SK-N-SH (cell line): Measurements from ENCODE around the gene LYG2. TPM values are rescaled to one million over a fixed set of nuclear protein-coding genes. Genes with fewer than 3 reads are reported as not detected.

Experiments
- CTCF ChIA-PET: fragments of 300-600, 350-600 bp; formaldehyde crosslinking; extraction: SDS; loops from one replicate; lab custom pipeline; 2021; lab: Yijun Ruan, JAX
- POLR2A ChIA-PET: fragments of 350-600 bp; sonication (Branson Sonifier 250); formaldehyde crosslinking; extraction: SDS; loops from one replicate; lab custom pipeline; 2020; ENCODE audit warnings: antibody characterized with exemption, inconsistent platforms; lab: Yijun Ruan, JAX
- DNase-seq: peaks from one replicate; pipeline ENCODE4 v3.0.0; 2012
- H2AFZ ChIP-seq: fragments of 200-600 bp; sonication (generic); 2 replicates; pipeline ENCODE4 v1.8.1; 2016; ENCODE audit warnings: antibody characterized with exemption, mild to moderate bottlenecking, low read depth
- H3F3A ChIP-seq: fragments of 200-600 bp; sonication (generic); replicated peaks from 2 replicates; pipeline ENCODE3; 2016; ENCODE audit warnings: antibody characterized with exemption, mild to moderate bottlenecking; ENCODE audit not compliant: insufficient read depth
- H3K27ac ChIP-seq, 2 experiments: fragments of 200-500 bp in 1 of 2; fragments of 200-600 bp in 1 of 2; sonication (Bioruptor generic) in 1 of 2; sonication (generic), shearing (Covaris generic) in 1 of 2; 2 replicates each; pipeline versions ENCODE4 v1.5.1 to v1.6.1; 2014 to 2016; ENCODE audit warnings: low read depth in 2 of 2, inconsistent platforms in 1 of 2, low read length in 1 of 2, mild to moderate bottlenecking in 1 of 2, mixed read lengths in 1 of 2
- H3K27me3 ChIP-seq: fragments of 200-600 bp; sonication (generic), shearing (Covaris generic); 2 replicates; pipeline ENCODE4 v1.6.1; 2016; ENCODE audit warnings: mixed run types; ENCODE audit not compliant: insufficient read depth
- H3K36me3 ChIP-seq, 2 experiments: fragments of 200-500 bp in 1 of 2; fragments of 200-600 bp in 1 of 2; sonication (Bioruptor generic) in 1 of 2; sonication (generic) in 1 of 2; replicated peaks in 1 of 2; 2 replicates each; pipeline versions ENCODE3 to v1.5.1; 2014 to 2016; ENCODE audit warnings: low read length in 1 of 2, mild to moderate bottlenecking in 1 of 2; ENCODE audit not compliant: insufficient read depth in 2 of 2, control insufficient read depth in 1 of 2
- H3K4me1 ChIP-seq, 2 experiments: fragments of 200-500 bp in 1 of 2; fragments of 200-600 bp in 1 of 2; sonication (Bioruptor generic) in 1 of 2; sonication (generic), shearing (Covaris generic) in 1 of 2; 2 replicates each; pipeline versions ENCODE4 v1.5.1 to v1.6.1; 2014 to 2016; ENCODE audit warnings: low read depth in 1 of 2, low read length in 1 of 2, mixed run types in 1 of 2; ENCODE audit not compliant: insufficient read depth in 2 of 2, control insufficient read depth in 1 of 2
- H3K4me2 ChIP-seq: fragments of 200-600 bp; sonication (generic), shearing (Covaris generic); 2 replicates; pipeline ENCODE4 v1.6.1; 2017; ENCODE audit warnings: mixed run types
- H3K4me3 ChIP-seq, 2 experiments: fragments of 200-500 bp in 1 of 2; fragments of 200-600 bp in 1 of 2; sonication (Bioruptor generic) in 1 of 2; sonication (generic), shearing (Covaris generic) in 1 of 2; 2 replicates each; pipeline versions ENCODE4 v1.5.1 to v1.8.1; 2014 to 2016; ENCODE audit warnings: low read depth in 2 of 2, inconsistent platforms in 1 of 2, low read length in 1 of 2, mild to moderate bottlenecking in 1 of 2, mixed read lengths in 1 of 2, moderate library complexity in 1 of 2
- H3K79me2 ChIP-seq: fragments of 200-600 bp; sonication (generic); 2 replicates; pipeline ENCODE4 v1.8.1; 2017; ENCODE audit warnings: mild to moderate bottlenecking; ENCODE audit not compliant: insufficient read depth
- H3K9ac ChIP-seq: fragments of 200-600 bp; sonication (generic); 2 replicates; pipeline ENCODE4 v1.6.1; 2017; ENCODE audit warnings: mixed run types
- H3K9me2 ChIP-seq: fragments of 200-600 bp; sonication (generic); 2 replicates; pipeline ENCODE4 v1.6.1; 2017; ENCODE audit warnings: mixed run types
- H3K9me3 ChIP-seq: fragments of 200-600 bp; sonication (generic); 2 replicates; pipeline ENCODE4 v1.6.1; 2017; ENCODE audit warnings: mixed run types, mild to moderate bottlenecking, moderate library complexity
- H4K20me1 ChIP-seq: fragments of 200-600 bp; sonication (generic); 2 replicates; pipeline ENCODE4 v1.6.1; 2017; ENCODE audit warnings: mild to moderate bottlenecking, mixed run types; ENCODE audit not compliant: insufficient read depth
- CHD2 ChIP-seq: fragments of 150-350 bp; IDR thresholded peaks from 2 replicates; pipeline ENCODE4 v1.6.1; 2018; ENCODE audit warnings: low read length; ENCODE audit not compliant: partially characterized antibody
- EZH2phosphoT487 ChIP-seq: fragments of 200-600 bp; sonication (generic); IDR thresholded peaks from 2 replicates; pipeline ENCODE4 v1.6.1; 2017; ENCODE audit warnings: low read depth, mixed run types, mild to moderate bottlenecking, antibody characterized with exemption, moderate library complexity, borderline replicate concordance
- FOSL2 ChIP-seq: IDR thresholded peaks from 2 replicates; pipeline ENCODE4 v1.4.0; 2012; ENCODE audit warnings: low read depth, mild to moderate bottlenecking, moderate library complexity, borderline replicate concordance
- FOXJ3 ChIP-seq: sonication (generic); formaldehyde crosslinking; IDR thresholded peaks from 2 replicates; pipeline ENCODE4 v1.5.1; 2020; ENCODE audit warnings: mild to moderate bottlenecking, missing genetic modification reagents
- GATA2 ChIP-seq: sonication (generic); formaldehyde crosslinking; IDR thresholded peaks from 2 replicates; pipeline ENCODE4 v1.5.0; 2020; ENCODE audit warnings: mild to moderate bottlenecking, missing genetic modification reagents
- JUND ChIP-seq: IDR thresholded peaks from 2 replicates; pipeline ENCODE4 v1.4.0; 2012
- MXI1 ChIP-seq: IDR thresholded peaks from 2 replicates; pipeline ENCODE4 v1.6.1; 2012; ENCODE audit warnings: mild to moderate bottlenecking, low read depth, low read length, improper control_type of control experiment
- NRF1 ChIP-seq: IDR thresholded peaks from 2 replicates; pipeline ENCODE4 v1.6.1; 2012; ENCODE audit warnings: low read depth, mild to moderate bottlenecking, low read length
- RCOR1 ChIP-seq: fragments of 150-350 bp; IDR thresholded peaks from 2 replicates; pipeline ENCODE4 v1.6.1; 2017; ENCODE audit warnings: antibody characterized with exemption, low read length
- RFX5 ChIP-seq: IDR thresholded peaks from 2 replicates; pipeline ENCODE4 v1.6.1; 2012; ENCODE audit warnings: mild to moderate bottlenecking, improper control_type of control experiment, low read length
- SIN3A ChIP-seq: IDR thresholded peaks from 2 replicates; pipeline ENCODE4 v1.6.1; 2012; ENCODE audit warnings: low read depth, mild to moderate bottlenecking, low read length, moderate library complexity, borderline replicate concordance
- TCF12 ChIP-seq: IDR thresholded peaks from 2 replicates; pipeline ENCODE4 v1.4.0; 2012
- TEAD4 ChIP-seq: IDR thresholded peaks from 2 replicates; pipeline ENCODE4 v1.4.0; 2012; ENCODE audit warnings: mild to moderate bottlenecking, borderline replicate concordance; ENCODE audit not compliant: insufficient read depth
- WGBS: methylation state at CpG from one replicate; pipeline ENCODE4 v1.1.6; 2017; ENCODE audit warnings: low lambda C conversion rate; 5-methylcytosine and 5-hydroxymethylcytosine counted together
- polyA plus RNA-seq, 3 experiments: library from polyadenylated mRNA; depleted of rRNA; stranded (reverse); fragments of >200 nt; gene quantifications; 2 replicates each; pipeline ENCODE4 v1.2.3, GENCODE V29; 2012
- TF ChIP-seq, protein P1 (sequence below): fragments of 200-600 bp; sonication (generic); IDR thresholded peaks from 2 replicates; pipeline ENCODE4 v1.6.1; 2017; ENCODE audit warnings: antibody characterized with exemption, mild to moderate bottlenecking, moderate library complexity
- TF ChIP-seq, protein P2 (sequence below): fragments of 150-350 bp; IDR thresholded peaks from 2 replicates; pipeline ENCODE4 v1.6.1; 2016; ENCODE audit warnings: mild to moderate bottlenecking, low read depth, low read length
- TF ChIP-seq, protein P3 (sequence below): IDR thresholded peaks from 2 replicates; pipeline ENCODE4 v1.4.0; 2012; ENCODE audit warnings: low read depth, borderline replicate concordance
- TF ChIP-seq, protein P4 (sequence below): IDR thresholded peaks from 2 replicates; pipeline ENCODE4 v1.4.0; 2012; ENCODE audit warnings: low read depth, borderline replicate concordance

Gene LYG2
- polyA plus RNA-seq, 1 of the 3 experiments (the other 2 are of a cell fraction) = not detected

DNA sequence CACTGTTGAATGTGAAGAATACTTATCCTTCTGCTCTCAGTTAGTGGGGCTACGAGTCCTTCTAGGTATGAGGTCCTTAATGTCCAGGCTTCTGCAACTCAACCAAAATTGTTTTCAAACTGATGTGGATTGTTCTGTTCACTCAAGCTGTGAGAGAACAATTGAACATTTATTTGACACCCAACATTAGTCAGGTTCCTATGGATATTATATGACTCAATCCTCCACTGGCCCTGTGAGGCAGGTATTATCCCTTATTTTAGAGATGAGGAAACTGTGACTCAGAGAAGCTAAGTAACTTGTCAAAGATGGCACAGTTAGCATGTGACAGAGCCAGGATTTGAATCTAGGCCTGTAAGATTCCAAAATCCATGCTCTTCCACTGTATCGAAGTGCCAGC, 1.2 kb upstream of the LYG2 start (continued):
- TF ChIP-seq, protein P1, sequence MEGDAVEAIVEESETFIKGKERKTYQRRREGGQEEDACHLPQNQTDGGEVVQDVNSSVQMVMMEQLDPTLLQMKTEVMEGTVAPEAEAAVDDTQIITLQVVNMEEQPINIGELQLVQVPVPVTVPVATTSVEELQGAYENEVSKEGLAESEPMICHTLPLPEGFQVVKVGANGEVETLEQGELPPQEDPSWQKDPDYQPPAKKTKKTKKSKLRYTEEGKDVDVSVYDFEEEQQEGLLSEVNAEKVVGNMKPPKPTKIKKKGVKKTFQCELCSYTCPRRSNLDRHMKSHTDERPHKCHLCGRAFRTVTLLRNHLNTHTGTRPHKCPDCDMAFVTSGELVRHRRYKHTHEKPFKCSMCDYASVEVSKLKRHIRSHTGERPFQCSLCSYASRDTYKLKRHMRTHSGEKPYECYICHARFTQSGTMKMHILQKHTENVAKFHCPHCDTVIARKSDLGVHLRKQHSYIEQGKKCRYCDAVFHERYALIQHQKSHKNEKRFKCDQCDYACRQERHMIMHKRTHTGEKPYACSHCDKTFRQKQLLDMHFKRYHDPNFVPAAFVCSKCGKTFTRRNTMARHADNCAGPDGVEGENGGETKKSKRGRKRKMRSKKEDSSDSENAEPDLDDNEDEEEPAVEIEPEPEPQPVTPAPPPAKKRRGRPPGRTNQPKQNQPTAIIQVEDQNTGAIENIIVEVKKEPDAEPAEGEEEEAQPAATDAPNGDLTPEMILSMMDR = no peak
- no peak for TF ChIP-seq FOSL2
- no peak for TF ChIP-seq EZH2phosphoT487
- TF ChIP-seq, protein P2, sequence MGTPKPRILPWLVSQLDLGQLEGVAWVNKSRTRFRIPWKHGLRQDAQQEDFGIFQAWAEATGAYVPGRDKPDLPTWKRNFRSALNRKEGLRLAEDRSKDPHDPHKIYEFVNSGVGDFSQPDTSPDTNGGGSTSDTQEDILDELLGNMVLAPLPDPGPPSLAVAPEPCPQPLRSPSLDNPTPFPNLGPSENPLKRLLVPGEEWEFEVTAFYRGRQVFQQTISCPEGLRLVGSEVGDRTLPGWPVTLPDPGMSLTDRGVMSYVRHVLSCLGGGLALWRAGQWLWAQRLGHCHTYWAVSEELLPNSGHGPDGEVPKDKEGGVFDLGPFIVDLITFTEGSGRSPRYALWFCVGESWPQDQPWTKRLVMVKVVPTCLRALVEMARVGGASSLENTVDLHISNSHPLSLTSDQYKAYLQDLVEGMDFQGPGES = no peak

DNA sequence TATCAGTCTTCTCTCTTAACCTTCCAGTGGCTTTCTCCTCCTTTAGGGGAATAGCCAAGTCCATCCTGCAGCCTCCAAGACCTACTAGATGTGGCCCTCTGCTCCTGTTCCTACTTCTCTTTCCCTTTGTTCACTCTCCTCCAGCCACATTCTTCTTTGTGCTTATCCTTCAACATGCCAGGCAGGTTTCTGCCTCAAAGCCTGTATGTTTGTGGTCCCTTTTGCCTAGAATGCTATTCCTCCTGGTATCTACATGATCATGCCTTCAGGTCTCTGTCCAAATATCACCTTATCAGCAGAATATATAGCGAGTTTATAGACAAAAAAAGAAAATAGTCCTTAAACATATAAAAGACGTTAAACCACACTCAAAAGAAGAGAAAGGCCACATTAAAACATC, 5.5 kb downstream of the LYG2 start:
- ChIA-PET CTCF (no interaction called here), POLR2A (no interaction called here)
- 36% methylated on average over 2 of the region's 2 CpGs for WGBS
- Histone ChIP-seq H3K4me1 (no peaks in the 10 kb centered on the region), H3K4me3 (no peak overlapping the region), H3K27me3 (no peaks in the 10 kb centered on the region), H3K9me3 (no peaks in the 10 kb centered on the region), H3K9me2 (no peaks in the 10 kb centered on the region), H3K27ac (no peak overlapping the region), H3K36me3 (no peaks in the 10 kb centered on the region), H3K9ac (no peak overlapping the region), H3K4me2 (no peak overlapping the region), H4K20me1 (no peaks in the 10 kb centered on the region), H2AFZ (no peak overlapping the region), H3K79me2 (no peaks in the 10 kb centered on the region), H3F3A (no peaks in the 10 kb centered on the region)
- DNase-seq = no peak
- TF ChIP-seq JUND (no peak), RFX5 (no peak), TCF12 (no peak), NRF1 (no peak), MXI1 (no peak), FOXJ3 (CRISPR knock-in tag) (no peak), FOSL2 (no peak), TEAD4 (no peak), GATA2 (CRISPR knock-in tag) (no peak), RCOR1 (no peak), CHD2 (no peak), SIN3A (no peak)
- TF ChIP-seq, protein P3, sequence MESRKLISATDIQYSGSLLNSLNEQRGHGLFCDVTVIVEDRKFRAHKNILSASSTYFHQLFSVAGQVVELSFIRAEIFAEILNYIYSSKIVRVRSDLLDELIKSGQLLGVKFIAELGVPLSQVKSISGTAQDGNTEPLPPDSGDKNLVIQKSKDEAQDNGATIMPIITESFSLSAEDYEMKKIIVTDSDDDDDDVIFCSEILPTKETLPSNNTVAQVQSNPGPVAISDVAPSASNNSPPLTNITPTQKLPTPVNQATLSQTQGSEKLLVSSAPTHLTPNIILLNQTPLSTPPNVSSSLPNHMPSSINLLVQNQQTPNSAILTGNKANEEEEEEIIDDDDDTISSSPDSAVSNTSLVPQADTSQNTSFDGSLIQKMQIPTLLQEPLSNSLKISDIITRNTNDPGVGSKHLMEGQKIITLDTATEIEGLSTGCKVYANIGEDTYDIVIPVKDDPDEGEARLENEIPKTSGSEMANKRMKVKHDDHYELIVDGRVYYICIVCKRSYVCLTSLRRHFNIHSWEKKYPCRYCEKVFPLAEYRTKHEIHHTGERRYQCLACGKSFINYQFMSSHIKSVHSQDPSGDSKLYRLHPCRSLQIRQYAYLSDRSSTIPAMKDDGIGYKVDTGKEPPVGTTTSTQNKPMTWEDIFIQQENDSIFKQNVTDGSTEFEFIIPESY = no peak
- TF ChIP-seq, protein P4, sequence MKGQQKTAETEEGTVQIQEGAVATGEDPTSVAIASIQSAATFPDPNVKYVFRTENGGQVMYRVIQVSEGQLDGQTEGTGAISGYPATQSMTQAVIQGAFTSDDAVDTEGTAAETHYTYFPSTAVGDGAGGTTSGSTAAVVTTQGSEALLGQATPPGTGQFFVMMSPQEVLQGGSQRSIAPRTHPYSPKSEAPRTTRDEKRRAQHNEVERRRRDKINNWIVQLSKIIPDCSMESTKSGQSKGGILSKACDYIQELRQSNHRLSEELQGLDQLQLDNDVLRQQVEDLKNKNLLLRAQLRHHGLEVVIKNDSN = no peak
- TF ChIP-seq, protein P2 = no peak
- TF ChIP-seq, all 33 proteins: peak for 0
